Stimulated activated CD4-positive, alpha-beta T cell treated with anti-CD3 and anti-CD28 coated beads, TNF-alpha, amount 100 ng/mL, for 1 hour (primary cell): Measurements from ENCODE around the gene RAB8A.
A peak's percentile ranks its signal among the peaks of the same experiment; 100 is the strongest.

Experiments used
- DNase-seq, 3 donors: peaks; one replicate each; pipeline ENCODE4 v3.0.0-alpha.2; 2020; ENCODE audit warnings: low read depth in 3 of 3, low spot score in 1 of 3

Gene RAB8A

GRCh38 chr19:16139752-16140151, 28.1 kb downstream of the RAB8A start:
- DNase-seq = no peak

DNA sequence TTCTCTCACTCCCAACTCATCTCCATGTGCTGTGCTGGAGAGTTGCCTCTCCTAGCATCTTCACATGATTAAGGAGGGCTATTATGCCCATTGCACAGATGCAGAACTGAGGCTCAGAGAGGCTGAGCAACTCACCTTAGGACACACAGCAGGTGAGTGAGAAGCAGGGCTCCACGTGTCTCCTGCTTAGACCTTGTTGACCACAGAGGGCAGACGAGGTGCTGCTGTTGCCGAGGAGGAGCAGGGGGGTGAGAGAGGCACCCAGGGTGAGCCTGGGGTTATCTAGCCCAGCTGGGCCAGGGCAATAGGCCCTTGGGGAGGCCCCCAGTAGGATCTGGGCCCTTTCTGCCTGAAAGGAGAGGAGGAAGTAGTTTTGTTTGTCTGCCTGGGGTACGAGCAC, 29.4 kb downstream of the RAB8A start:
- DNase-seq = no peak

- no peak for DNase-seq
Measured at GRCh38 chr19:16142032-16142580, 30.4 kb downstream of the RAB8A start.

DNA sequence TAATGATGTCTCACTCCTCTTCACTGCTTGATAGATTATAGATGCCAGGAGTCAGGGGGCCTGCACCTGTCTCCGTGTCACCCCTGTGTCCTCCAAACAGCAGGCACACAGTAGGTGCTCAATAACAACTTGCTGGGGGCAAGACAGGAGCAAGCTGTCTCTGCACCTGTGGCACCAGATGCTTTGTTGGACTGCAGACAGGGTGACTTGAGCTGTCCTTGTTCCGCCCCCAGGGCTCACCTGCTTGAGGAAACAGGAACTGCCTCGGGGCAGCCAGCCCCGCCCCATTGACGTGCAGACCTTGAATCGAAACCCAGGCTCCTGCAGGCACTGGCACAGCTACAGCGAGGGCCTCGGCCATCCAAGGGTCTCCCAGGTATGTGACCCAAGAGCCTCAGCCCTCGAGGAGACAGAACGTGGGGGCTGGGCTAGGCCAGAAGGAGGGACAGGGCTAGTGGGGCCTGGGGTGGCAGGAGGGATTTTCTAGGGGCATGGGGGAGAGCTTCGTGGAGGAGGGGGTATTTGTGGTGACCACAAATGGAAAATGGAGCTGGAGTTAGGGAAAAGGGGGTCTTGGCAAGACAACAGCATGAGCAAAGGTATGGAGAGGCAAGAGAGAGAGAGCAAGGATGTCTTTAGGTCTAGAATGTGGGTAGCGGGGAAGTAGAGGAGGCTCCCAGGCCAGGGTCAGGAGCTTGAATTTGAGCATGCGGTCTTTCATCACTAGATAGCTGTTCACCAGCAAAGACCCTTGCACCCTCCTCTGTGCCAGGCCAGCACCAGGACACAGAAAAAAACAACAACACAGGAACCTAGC, 31.9 kb downstream of the RAB8A start, which contains the start of gene HSH2D:
HSH2D (plus strand) TSS at position 287 of the 817 bp plus-strand sequence. CDS start 5,066 bp downstream, outside the sequence.
- DNase-seq = peak; percentile 48 to 61 (median 54)

GRCh38 chr19:16144216-16144581, 32.5 kb downstream of the RAB8A start:
- DNase-seq = no peak

GRCh38 chr19:16146112-16146511, 34.4 kb downstream of the RAB8A start:
- DNase-seq = no peak

GRCh38 chr19:16148443-16149229, 36.9 kb downstream of the RAB8A start:
- no peak for DNase-seq

- no peak for DNase-seq
Measured at GRCh38 chr19:16153582-16154336, 42.1 kb downstream of the RAB8A start.

- DNase-seq = no peak
Measured at GRCh38 chr19:16154557-16154956, 42.9 kb downstream of the RAB8A start.

- no peak for DNase-seq
Measured at GRCh38 chr19:16155128-16155527, 43.4 kb downstream of the RAB8A start.

DNA sequence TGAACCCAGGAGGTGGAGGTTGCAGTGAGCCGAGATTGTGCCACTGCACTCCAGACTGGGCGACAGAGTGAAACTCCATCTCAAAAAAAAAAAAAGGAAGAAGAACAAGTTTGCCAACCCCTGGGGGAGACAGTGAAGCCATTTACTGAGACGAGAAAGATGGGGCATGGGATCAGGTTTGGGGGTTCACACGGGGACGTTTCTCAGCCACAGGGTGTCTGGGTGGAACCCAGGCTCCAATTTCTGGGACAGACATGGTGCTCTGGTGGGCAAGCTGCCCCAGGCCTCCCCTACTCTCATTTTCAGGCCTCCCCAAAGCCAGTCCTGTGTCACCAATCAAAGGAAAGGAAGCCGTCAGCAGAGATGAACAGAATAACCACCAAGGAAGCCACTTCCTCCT, 45.2 kb downstream of the RAB8A start:
- DNase-seq = no peak

DNA sequence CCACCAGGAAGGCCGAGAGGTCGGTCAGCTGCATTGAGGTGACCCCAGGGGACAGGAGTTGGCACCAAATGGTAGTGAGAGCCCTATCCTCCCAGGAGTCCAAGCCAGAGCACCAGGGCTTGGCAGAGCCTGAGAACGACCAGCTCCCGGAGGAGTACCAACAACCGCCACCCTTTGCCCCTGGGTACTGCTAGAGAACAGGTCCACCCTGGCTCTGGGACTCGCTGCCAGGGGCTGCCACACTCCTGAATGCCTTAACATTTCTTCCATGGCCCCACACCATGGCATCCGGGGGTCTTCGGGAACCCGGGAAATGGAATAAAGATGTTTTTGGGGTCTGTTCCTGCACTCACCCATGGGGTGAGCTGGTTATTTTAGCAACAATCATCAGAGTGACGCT, 45.9 kb downstream of the RAB8A start:
- no peak for DNase-seq

DNA sequence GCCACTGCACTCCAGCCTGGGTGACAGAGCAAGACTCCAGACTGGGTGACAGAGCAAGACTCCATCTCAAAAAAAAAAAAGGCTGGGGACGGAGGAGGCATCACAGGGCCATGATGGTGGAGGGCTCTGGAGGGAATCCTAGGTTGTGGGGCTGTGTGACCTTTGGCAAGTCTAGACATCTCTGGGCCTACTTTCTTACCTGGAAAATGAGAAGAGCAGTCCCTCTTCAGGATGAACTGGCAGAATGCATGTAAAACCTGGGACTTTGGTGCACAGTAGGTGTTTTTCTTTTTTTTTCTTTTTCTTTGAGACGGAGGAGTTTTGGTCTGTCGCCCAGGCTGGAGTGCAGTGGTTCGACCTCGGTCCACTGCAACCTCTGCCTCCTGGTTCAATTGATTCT, 48.0 kb downstream of the RAB8A start:
- DNase-seq = no peak

GRCh38 chr19:16160445-16160942, 48.8 kb downstream of the RAB8A start:
- no peak for DNase-seq

DNA sequence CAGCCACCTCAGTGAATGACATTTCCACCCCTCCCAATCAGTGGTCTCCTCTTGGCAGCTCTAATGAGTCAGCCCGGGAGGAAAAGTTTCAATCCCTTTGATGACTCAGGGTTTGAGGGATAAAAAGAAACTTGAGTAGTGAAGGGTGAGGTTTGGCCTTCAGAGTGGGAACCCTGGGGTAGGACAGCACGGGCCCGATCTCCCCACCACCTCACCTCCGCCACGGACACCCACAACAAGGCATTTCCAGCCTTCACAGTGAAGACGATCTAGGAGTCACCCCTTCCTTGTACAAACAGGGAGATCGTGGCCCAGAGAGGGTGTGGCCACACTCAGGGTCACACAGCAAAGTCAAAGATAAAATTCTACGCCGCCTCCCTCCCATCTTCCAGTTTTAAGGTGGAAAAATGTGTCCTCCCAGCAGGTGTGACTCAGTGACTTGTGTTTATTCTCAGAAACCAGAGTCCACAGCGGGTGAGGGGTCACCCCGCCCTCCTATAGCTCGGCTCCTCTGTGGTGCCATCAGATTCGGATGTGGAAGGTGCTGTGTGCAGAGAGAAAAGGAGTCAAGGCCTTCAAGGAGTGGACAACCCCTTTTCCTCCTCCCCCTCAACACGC, 49.4 kb downstream of the RAB8A start:
- no peak for DNase-seq

DNA sequence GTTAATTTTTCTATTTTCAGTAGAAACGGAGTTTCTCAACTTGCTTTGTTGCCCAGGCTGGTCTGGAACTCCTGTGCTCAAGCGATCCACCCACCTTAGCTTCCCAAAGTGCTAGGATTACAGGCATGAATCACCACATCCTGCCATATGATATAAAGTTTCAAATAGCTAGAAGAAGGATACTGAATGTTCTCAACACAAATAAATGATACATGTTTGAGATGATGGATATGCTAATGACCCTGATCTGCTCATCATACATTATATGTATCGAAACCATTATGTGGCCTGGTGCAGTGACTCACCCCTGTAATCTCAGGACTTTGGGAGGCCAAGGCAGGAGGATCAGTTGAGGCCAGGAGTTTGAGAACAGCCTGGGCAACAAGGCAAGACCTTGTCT, 50.2 kb downstream of the RAB8A start:
- DNase-seq = no peak

DNA sequence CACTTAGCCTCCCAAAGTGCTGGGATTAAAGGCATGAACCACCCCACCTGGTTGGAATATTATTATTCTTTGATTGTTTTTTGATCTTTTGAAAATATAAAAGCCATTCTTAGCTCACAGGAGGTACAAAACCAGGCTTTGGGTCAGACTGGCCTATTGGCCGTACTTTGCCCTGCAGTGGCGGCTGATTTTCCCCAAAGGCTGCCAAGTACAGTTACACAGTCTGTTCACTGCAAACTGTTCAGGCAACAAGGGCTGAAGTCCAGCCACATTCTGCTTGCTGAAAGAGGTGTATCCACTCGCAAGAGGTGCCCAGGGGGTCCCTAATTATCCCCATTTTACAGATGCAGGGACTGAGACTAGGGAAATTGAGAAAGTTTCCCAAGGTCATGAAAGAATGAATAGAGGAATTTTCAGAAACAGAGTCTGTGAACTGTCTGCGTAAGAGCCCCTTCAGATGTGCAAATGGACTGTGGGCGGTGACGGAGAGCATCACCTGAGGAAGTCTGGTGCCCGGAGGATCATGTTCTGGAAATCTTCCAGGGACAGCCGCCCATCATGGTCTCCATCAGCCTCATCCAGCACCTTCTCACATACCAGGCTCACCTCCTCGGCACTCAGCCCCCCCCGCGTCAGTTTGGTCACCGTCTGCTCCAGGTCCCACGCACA, 52.7 kb downstream of the RAB8A start:
- DNase-seq = no peak

DNA sequence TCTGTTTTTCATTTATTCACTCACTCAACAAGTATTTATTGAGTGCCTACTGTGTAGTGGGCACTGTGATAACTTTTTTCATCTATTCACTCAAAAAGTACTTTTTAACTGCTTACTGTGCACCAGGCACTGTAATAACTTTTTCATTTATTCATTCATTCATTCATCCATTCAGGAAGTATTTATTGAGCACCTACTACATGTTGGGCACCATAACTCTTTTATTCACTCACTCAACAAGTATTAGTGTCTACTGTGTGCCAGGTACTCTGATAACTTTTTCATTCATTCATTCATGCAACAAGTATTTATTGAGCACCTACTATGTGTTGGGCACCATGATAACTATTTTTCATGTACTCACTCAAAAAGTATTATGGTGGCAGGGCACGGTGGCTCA, 54.7 kb downstream of the RAB8A start:
- no peak for DNase-seq

DNA sequence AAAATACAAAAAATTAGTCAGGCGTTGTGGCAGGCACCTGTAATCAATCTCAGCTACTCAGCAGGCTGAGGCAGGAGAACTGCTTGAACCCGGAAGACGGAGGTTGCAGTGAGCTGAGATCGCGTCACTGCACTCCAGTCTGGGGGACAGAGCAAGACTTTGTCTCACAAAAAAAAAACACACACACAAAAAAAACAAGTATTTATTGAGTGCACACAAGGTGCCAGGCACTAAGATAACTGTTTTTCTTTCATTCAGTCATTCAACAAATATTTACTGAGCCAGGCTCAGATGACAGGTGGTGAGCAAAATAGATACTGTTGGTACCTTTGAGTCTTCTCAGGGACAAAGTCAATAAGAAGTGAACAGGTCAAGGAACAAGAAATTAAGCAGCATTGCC, 55.4 kb downstream of the RAB8A start:
- DNase-seq = no peak

DNA sequence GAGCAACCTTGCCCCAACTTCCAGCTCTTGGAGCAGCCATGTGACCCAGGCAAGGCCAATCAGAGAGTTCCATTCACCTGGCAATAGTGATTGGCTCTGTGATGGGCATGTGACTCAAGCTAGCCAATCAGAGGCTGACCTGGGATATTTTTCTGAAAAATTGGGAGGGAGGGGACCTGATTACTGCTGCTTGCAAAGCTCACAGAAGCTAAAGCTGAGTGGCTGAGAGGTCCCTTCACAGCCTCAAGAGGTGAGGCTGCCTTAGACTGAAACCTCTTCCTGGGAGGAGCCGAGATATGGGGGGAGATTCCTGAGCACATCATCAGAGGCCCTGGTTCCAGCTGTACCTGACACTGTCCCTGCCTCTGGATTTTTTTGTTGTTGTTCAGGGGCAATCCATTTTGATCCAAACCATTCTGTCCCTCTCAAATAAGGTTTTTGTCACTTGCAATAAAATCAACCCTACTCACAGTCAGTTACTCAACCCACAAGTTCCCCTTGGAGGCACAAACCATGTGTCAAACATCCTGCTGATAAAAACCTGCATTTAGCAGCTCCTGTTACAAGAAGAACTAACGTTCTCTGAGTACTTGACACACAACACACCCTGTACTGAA, 56.9 kb downstream of the RAB8A start:
- no peak for DNase-seq
